NCI-H146 treated with DMSO at 0.1 percent for 48 hours (cell line): ENCODE measurements around the gene VAMP8.
A peak's percentile ranks its signal among the peaks of the same experiment; 100 is the strongest.
"Not testable (repeated sequence)": the region's sequence is repeated elsewhere in the genome, so short reads cannot be mapped to it uniquely, and the experiment has no call there.

Experiments
- DNase-seq: peaks from one replicate; lab custom pipeline; 2025; ENCODE audit not compliant: unreplicated experiment; lab: John Stamatoyannopoulos, UW

VAMP8 gene

GRCh38 chr2:85579266-85579935 lies 2.0 kb downstream of the VAMP8 start:
- no peak for DNase-seq

DNA sequence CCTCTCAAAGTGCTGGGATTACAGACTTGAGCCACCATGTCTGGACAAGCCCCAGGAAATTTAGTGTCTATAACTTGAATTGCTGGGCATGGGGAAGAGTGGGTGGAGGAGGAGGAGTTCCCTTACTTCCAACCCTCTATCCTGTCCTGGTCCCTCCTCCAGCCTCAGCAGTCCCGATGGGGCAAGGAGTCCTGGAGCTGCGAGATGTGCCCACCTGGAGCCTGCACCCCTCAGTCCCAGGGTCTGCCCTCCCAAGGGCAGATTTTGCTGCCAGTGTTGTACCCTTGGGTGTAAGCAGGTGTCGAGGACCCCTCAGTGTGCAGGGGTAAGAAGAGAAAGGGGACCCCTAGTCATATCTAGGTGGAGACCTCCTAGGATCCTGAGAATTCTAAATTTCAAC lies 2.8 kb downstream of the VAMP8 start:
- no peak for DNase-seq

DNA sequence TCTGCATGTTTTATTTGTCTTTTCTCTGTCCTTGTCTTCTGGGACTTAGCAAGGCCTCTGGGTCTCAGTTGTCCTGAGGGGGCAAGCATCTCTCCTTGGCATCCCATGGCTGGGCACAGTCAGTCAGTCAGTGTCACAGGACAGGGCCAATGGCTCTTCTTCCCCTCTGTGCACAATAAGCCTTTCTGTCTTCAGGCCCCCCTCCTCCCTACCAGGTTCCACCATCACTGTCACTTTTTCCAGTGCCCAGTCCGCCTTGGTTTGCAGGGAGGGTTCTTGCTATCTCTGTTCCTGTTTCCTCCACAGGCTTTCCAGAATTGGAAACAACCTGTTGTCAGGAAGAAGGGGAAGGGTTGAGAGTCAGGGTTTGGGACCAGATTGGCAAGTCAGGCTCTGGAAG lies 5.1 kb downstream of the VAMP8 start:
- no peak for DNase-seq

DNA sequence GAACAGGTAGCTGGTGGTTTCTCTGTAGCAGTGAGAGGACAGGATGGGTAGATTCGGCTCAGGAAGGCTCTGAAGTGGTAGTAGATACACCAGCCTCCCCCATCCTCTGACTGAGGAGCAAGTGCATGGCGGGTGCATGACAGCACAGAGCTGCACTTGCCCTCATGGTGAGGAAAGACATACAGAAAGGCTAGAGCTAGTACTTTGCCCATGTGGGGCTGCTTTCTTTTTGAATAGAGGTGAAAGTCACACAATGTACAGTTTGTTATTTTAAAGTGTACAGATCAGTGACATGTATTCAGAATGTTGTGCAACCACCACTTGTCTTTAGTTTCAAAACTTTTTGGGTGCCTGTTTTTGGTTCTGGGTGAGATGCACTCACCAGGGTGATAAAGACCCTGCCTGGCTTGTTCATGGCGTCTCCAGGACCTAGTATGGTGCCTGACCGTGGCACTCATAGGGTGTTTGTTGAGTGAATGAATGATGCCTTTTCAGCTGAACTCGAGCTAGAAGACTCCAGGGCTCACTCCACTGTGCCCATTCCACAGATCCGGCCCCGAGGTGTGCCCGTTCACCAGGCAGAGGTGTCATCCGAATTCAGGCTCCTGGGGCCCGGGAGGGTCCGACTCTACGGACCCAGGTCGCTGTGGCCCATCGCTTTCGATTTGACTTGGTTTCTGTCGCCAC lies 6.4 kb downstream of the VAMP8 start:
- no peak for DNase-seq

DNA sequence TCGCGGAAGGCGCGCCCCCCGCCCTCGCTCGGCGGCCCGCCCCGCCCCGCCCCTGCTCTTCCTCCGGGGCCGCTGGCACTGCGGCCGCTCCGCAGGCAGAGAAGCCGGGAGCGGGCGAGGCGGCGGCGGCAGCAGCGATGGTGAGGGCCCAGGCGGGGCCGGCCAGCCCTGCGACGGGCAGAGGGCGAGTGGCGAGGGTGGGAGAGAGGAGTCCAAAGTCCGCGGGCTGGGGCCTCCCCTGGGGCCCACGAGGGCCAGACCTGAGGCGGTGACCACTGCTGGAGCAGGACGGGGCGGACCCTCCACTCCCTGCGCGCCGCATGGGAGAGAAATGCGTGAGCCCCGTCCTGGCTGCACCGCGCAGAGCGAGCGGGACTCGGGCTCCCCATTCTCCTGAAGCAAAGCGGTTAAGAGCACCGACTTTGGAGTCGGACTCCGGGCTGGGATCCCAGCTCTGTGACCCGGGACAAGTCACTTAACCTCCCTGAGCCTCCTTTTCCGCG lies 7.0 kb downstream of the VAMP8 start, which contains the start of gene VAMP5:
VAMP5 (plus strand) TSS at position 78 of the 503 bp plus-strand sequence; CDS start at position 138, 60 bp downstream.
- DNase-seq = no peak

GRCh38 chr2:85584857-85585780 lies 7.7 kb downstream of the VAMP8 start:
- no peak for DNase-seq

DNA sequence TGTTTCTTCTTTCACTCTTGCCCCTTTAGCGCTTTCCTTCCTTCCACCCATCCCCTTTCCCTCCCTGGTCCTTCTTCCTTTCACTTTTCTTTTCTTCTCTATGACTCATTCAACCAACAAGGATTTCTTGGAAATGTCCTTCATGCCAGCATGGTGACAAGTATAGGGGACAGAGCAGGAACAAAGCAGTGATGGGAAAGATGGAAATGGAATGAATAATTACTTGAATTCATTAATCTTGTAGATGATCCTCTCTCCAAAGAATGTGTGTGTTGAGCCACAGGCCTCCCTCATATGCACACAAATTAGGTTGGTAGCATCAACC lies 8.4 kb downstream of the VAMP8 start:
- no peak for DNase-seq

DNA sequence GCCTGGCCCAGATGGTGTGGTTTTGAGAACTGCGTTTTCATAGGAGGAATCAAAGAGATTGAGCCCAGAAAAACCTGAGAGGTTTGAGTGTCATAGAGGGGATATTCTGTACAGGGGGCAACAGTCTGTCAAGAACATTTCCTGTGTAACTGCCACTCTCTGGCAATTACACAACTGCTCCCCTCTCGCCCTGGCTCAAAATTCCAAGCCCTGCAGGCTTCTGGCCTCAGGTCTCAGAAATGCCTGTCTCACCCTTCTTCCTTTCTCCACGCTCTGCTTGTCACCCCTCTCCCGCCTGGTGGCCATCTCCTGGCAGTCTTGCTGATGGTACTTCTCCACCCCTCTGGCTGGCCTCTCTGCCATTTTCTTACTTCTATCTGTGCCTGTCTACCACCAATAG lies 10.8 kb downstream of the VAMP8 start:
- no peak for DNase-seq

GRCh38 chr2:85588645-85589044 lies 11.3 kb downstream of the VAMP8 start:
- DNase-seq = no peak

DNA sequence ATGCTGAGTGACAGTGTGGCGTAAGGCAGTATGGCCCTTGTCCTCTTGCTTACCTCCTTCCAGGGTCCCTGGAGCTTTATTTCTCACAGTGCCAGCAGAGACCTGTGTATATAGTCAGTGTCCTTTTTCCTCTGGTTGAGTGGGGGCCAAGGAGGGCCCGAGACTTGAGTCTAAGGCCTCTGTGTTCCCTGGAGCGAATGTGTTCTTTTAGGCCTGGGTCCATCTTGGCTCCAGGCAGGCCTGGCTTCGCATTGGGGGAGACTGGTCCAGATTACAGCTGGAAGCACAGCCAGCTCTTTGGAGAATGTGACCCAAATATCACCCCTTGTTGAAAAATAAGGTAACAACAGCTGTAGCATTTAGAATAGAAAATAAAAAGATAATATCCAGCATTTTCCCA lies 11.8 kb downstream of the VAMP8 start:
- DNase-seq = no peak

- peak; percentile 57 for DNase-seq
These were observed 12.8 kb downstream of the VAMP8 start for GRCh38 chr2:85589982-85590791.

- no peak for DNase-seq
These were observed 13.6 kb downstream of the VAMP8 start for GRCh38 chr2:85590950-85591349.

GRCh38 chr2:85591563-85591962 lies 14.2 kb downstream of the VAMP8 start:
- no peak for DNase-seq

- DNase-seq = not testable (repeated sequence)
These were observed 14.9 kb downstream of the VAMP8 start for GRCh38 chr2:85592299-85592698.

- no peak for DNase-seq
These were observed 15.6 kb downstream of the VAMP8 start for GRCh38 chr2:85593023-85593422.

DNA sequence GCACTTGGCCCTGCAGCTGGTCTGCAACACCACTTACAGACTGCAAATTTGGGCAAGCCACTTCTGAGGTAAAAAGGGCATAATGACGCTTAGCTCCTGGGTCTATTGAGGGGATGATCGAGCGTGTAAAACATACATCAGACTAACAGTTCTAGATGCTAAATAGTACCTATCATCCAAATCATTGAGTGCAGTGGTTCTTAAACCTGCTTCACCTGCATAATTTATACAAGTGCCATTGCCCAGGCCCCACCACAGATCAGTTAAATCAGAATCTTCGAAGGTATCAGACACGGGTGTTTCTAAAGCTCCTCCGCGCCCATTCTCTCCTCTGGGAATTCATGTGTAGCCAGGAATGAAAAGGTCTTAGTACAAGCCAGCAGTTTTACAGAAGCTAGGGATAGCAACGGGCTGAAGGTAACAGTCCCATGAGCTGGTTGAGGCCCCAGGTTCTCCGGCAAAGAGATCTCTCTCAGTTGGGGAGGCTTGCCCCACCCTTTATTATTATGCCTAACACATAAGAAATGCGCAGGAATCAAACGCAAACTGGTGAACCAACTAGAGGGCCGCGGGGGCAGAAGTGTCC lies 17.4 kb downstream of the VAMP8 start:
- DNase-seq = no peak

- peak; percentile 98 for DNase-seq
These were observed 18.1 kb downstream of the VAMP8 start, which contains the start of gene RNF181 for GRCh38 chr2:85595301-85596025. Gene RNF181 (plus strand): TSS chr2:85595745. CDS start chr2:85595764, 19 bp downstream.

- DNase-seq = no peak
These were observed 18.6 kb downstream of the VAMP8 start for GRCh38 chr2:85596026-85596333.

DNA sequence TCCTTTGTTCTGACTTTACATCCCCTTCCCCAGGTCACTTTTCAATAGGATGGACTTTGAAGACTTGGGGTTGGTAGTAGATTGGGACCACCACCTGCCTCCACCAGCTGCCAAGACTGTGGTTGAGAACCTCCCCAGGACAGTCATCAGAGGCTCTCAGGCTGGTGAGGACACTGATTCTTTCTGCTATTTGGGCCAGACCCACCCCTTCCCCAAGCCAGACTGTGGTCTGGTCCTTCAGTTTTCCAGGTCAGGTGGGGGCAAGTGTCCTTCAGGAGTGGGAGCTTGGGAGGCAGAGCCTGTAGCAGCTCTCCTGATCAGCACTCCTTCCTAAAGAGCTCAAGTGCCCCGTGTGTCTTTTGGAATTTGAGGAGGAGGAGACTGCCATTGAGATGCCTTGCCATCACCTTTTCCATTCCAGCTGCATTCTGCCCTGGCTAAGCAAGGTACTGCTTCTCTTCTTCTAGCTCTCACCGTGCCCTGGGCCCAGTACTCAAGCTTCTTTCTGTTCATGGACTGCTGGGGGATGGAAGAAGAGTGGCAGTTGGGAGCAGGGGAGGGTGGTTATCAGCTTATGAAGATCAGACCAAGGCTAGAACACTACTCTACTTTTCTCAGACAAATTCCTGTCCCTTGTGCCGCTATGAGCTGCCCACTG lies 19.2 kb downstream of the VAMP8 start:
- no peak for DNase-seq
